GM12875 (cell line): Measurements from ENCODE around the gene SECTM1.

ENCODE experiments used
- H3K4me3 ChIP-seq: one replicate; pipeline ENCODE4 v1.5.1; 2011; ENCODE audit warnings: low read depth, low read length, control low read depth
- TF ChIP-seq, protein P1 (sequence below): IDR thresholded peaks from 2 replicates; pipeline ENCODE4 v1.5.1; 2011; ENCODE audit warnings: low read depth, mild to moderate bottlenecking, control low read depth, inconsistent platforms, low read length, moderate library complexity, borderline replicate concordance; ENCODE audit not compliant: insufficient read depth

Gene SECTM1

DNA sequence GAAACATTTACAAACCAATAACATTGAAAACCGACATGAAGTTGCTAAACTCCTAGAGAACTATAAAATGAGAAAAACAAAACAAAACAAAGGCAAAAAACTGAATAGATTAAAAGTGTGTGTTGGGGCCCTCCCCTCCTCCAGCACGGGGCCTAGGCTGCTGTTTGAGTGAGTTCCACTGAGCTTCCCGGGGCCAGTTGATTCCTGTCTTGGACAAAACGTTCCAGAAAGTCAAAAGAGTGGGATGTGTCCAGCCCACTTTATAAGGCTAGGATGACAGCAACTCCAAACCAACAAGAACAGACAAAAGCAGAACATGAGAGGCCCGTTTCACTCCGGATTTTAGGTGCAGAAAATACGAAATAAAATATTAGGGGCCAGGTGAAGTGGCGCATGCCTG, 48.4 kb downstream of the SECTM1 start:
- TF ChIP-seq, protein P1, sequence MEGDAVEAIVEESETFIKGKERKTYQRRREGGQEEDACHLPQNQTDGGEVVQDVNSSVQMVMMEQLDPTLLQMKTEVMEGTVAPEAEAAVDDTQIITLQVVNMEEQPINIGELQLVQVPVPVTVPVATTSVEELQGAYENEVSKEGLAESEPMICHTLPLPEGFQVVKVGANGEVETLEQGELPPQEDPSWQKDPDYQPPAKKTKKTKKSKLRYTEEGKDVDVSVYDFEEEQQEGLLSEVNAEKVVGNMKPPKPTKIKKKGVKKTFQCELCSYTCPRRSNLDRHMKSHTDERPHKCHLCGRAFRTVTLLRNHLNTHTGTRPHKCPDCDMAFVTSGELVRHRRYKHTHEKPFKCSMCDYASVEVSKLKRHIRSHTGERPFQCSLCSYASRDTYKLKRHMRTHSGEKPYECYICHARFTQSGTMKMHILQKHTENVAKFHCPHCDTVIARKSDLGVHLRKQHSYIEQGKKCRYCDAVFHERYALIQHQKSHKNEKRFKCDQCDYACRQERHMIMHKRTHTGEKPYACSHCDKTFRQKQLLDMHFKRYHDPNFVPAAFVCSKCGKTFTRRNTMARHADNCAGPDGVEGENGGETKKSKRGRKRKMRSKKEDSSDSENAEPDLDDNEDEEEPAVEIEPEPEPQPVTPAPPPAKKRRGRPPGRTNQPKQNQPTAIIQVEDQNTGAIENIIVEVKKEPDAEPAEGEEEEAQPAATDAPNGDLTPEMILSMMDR = no peak
- H3K4me3 ChIP-seq = no peak overlapping the region

DNA sequence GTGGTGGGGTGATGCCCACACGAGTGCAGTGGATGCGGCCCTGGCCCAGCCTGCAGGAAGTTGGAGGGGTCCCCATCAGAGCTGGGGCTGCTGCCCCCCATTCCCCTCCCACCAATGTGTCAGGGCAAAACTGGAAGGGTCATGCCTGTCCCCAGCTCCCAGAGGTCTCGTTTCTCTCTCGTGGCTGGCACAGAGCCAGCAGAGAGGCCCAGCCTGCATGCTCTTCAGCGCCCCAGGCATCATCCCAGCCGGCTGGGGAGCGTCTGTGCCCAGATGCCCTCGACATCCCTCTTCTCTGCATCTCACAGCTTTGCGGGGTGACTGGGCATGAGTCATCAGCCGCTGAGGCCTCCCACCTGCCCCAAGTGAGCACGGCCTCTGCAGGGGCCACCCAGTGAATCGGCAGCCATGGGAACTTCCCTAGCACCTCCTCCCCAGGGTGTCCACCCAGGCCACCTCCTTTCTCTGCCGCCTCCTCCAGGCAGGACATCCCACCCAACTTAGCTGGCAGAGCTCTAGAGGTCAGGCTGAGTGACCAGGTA, 50.3 kb downstream of the SECTM1 start:
- no peak overlapping the region for H3K4me3 ChIP-seq
- TF ChIP-seq, protein P1 = no peak

DNA sequence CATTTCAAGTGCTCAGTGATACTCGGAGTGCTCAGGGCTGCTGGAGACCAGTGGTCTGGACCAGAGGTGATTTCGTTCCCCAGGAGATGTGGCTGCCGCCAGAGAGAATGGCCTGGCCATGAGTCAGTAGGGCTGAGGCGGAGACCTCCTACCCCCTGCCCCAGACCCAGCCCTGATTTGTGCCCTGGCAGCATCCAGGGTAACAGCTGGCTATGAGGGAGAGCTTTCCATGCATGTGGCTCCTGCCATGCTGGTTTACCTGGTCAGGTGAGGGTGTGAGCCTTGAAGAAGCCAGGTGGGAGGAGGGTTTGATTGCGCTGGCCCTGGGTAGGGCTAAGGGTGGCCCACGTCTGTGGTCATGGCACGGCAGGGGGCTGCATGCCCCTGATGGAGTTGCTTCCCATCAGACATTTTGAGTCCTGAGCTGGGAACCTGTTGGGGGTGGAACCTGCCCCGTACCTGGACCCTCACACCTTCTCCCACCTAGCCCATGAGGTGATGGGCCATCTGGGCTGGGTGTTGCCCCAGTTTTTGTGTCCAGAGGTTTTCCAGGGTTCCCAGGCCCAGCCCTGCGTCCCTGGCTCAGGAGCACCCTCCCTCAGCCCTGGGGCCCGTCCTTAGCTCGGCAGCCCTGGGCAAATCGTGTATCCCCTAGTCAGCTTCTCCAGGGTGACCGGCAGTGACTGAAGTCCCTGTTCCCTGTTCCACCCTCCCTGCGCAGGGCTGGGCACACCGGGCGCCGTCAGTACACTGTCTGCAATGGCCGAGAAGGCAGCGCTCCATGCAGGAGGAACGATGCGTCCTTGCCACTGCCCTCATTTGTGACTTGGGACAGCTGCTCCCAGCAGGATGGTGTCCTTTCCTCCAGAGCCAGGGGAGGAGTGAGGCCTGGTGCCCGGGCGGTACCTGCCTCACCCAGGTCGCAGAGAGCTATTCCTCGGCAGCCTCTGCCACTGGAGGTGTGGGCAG, 51.0 kb downstream of the SECTM1 start:
- TF ChIP-seq, protein P1 = no peak
- H3K4me3 ChIP-seq = no peak overlapping the region

DNA sequence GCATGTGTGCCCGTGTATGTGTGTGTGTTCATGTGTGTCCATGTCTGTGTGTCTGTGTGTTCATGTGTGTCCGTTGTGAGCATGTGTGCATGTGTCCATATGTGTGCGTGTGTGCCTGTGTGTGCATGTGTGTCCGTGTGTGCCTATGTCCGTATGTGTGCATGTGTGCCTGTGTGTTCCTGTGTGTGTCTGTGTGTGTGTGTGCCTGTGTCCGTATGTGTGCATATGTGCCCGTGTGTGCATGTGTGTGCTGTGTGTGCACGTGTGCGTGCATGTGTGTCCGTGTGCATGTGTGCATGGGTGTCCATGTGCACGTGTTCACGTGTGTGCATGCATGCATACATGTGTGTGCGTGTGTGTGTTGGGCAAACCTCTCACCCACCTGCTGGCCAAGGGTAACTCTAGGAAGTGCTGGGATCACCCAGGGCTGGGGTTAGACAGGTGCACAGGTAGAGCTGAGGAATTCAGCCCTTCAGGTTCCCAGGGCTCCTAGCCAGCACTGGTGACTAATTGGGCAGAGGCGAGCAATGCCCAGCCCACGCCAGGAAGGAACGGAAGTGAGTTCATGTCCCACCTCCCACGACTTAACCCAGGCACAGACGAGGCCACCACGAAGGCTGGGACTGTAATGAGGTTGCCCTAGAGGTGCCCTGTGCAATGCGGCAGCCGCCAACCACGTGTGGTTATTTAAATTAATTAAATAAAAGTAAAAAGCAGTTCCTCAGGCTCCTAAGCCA, 51.9 kb downstream of the SECTM1 start:
- TF ChIP-seq, protein P1 = no peak
- H3K4me3 ChIP-seq = no peak overlapping the region

DNA sequence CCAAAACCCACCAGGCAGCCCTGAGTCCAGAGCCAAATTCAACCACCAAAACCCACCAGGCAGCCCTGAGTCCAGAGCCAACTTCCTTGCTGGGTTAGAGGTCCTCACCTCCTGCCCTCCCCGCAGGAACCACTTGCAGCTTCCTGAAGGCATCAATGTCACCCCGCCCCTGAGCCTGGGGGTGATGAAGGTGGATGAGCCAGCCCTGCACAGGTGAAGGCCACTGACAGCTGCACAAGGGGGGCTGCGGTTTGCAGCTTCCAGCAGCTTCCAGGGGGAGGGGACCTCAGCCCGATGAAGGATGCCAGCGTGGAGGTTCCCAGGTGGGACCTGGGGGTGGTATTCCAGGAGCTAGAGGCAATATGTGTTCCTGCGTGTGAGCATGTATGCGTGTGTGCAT, 52.5 kb downstream of the SECTM1 start:
- no peak overlapping the region for H3K4me3 ChIP-seq
- TF ChIP-seq, protein P1 = no peak

DNA sequence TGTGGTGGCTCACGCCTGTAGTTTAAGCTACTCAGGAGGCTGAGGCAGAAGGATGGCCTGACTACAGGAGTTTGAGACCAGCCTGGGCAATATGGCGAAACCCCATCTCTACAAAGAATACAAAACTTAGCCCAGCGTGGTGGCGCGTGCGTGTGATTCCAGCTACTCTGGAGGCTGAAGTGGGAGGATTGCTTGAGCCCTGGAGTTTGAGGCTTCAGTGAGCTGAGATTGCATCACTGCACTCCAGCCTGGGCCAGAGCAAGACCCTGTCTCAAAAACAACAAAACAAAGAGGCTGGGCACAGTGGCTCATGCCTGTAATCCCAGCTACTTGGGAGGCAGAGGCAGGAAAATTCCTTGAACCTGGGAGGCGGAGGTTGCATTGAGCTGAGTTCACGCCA, 53.0 kb downstream of the SECTM1 start:
- H3K4me3 ChIP-seq = no peak overlapping the region
- TF ChIP-seq, protein P1 = no peak
